DND-41 (cell line): ENCODE measurements around the gene SLC39A10.

Source experiments
- ATAC-seq: fragments of 200-7000 bp; cut with Tn5 transposase; 3 replicates; pipeline ENCODE4 v1.9.1; 2021; ENCODE audit warnings: low read depth; ENCODE audit not compliant: insufficient read depth
- DNase-seq: peaks from one replicate; pipeline ENCODE4 v3.0.0-alpha.2; 2020
- H2AFZ ChIP-seq: 2 replicates; pipeline ENCODE4 v1.6.0; 2012; ENCODE audit warnings: low read depth, low read length
- H3K27ac ChIP-seq: 2 replicates; pipeline ENCODE4 v1.5.1; 2012; ENCODE audit warnings: low read length, inconsistent platforms
- H3K27me3 ChIP-seq: fragments of 200-600 bp; sonication (generic); 2 replicates; pipeline ENCODE4 v1.6.0; 2012; ENCODE audit warnings: low read length, mild to moderate bottlenecking, inconsistent platforms; ENCODE audit not compliant: insufficient read depth, poor library complexity
- H3K36me3 ChIP-seq: 2 replicates; pipeline ENCODE4 v1.5.1; 2012; ENCODE audit warnings: low read length, inconsistent platforms; ENCODE audit not compliant: insufficient read depth
- H3K4me1 ChIP-seq: 2 replicates; pipeline ENCODE4 v1.5.1; 2012; ENCODE audit warnings: mild to moderate bottlenecking, low read length; ENCODE audit not compliant: insufficient read depth
- H3K4me2 ChIP-seq: 2 replicates; pipeline ENCODE4 v1.6.0; 2012; ENCODE audit warnings: mild to moderate bottlenecking, moderate library complexity, low read length, inconsistent platforms; ENCODE audit not compliant: insufficient read depth
- H3K4me3 ChIP-seq, 2 experiments: fragments of 200-600 bp in 1 of 2; shearing (Covaris generic) in 1 of 2; 2 replicates each; pipeline ENCODE4 v1.5.1; 2012 to 2016; ENCODE audit warnings: inconsistent platforms in 2 of 2, low read length in 2 of 2, mild to moderate bottlenecking in 2 of 2, low read depth in 1 of 2, moderate library complexity in 1 of 2
- H3K79me2 ChIP-seq: 2 replicates; pipeline ENCODE4 v1.6.0; 2012; ENCODE audit warnings: low read length, inconsistent platforms; ENCODE audit not compliant: insufficient read depth
- H3K9ac ChIP-seq: 2 replicates; pipeline ENCODE4 v1.6.0; 2012; ENCODE audit warnings: low read depth, mild to moderate bottlenecking, inconsistent platforms, low read length, moderate library complexity
- H3K9me3 ChIP-seq: 2 replicates; pipeline ENCODE4 v1.5.1; 2012; ENCODE audit warnings: low read length, moderate library complexity, mild to moderate bottlenecking, inconsistent platforms; ENCODE audit not compliant: insufficient read depth, severe bottlenecking
- H4K20me1 ChIP-seq: 2 replicates; pipeline ENCODE4 v1.6.0; 2012; ENCODE audit warnings: low read length; ENCODE audit not compliant: insufficient read depth
- CTCF ChIP-seq: IDR thresholded peaks from 2 replicates; pipeline ENCODE4 v1.5.1; 2012; ENCODE audit warnings: borderline replicate concordance, low read length, moderate library complexity, mild to moderate bottlenecking; ENCODE audit not compliant: poor library complexity, severe bottlenecking; ENCODE audit errors: extremely low read depth
- EZH2 ChIP-seq: IDR thresholded peaks from 3 replicates; pipeline ENCODE4 v1.6.1; 2012; ENCODE audit warnings: borderline replicate concordance, low read depth, mild to moderate bottlenecking, moderate library complexity, low read length, inconsistent platforms; ENCODE audit not compliant: severe bottlenecking

Gene SLC39A10

DNA sequence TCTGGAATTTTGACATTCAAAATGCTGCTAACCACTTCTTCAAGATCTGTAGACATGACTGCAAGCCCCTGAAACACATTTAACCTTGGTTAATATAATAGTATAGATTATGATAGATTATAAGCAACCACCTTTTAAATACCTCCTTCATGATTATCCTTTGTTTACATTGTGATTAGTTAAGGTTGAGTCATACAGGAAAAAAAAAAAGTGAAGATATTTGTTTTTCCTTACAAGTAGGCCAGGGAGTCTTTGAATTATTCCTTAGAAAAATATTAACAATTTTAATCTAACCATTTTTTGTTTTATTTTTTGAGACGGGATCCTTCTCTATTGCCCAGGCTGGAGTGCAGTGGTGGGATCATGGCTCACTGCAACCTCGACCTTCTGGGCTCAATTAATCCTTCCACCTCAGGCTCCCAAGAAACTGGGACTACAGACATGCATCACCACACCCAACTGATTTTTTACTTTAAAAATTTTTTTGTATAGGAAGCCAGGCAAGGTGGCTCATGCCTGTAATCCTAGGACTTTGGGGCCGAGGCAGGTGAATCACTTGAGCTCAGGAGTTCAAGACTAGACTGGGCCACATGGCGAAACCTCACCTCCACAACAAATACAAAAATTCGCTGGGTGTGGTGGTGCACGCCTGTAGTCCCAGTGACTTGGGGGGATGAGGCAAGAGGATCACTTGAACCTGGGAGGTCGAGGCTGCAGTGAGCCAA, 99.4 kb downstream of the SLC39A10 start:
- no peaks in the 10 kb centered on the region for H3K4me1 ChIP-seq
- no peak overlapping the region for H3K9ac ChIP-seq
- TF ChIP-seq CTCF (no peak), EZH2 (no peak)
- H3K36me3 ChIP-seq = no peaks in the 10 kb centered on the region
- DNase-seq = no peak
- no peaks in the 10 kb centered on the region for H3K79me2 ChIP-seq
- H3K4me3 ChIP-seq = no peak overlapping the region
- H3K4me2 ChIP-seq = no peak overlapping the region
- no peak for ATAC-seq
- H2AFZ ChIP-seq = no peak overlapping the region
- no peak overlapping the region for H3K27ac ChIP-seq
- H3K9me3 ChIP-seq = peaks cover 2% of the 10 kb centered on the region
- H3K27me3 ChIP-seq = no peaks in the 10 kb centered on the region
- no peaks in the 10 kb centered on the region for H4K20me1 ChIP-seq

DNA sequence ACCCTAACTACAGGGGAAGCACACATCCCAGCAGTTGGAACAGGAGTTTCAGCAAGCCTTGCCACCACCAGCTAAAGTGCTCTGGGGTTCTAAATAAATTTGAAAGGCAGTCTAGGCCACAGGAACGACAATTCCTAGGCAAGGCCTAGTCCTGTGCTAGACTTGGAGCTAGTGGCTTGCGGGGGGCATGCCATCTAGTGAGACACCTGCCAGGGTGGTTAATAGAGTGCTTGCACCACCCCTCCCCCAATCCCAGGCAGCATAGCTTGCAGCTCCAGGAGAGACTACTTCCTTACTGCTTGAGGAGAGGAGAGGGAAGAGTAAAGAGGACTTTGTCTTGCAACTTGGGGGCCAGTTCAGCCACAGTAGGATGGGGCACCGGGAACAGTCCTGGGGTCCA, 101.8 kb downstream of the SLC39A10 start:
- no peaks in the 10 kb centered on the region for H3K36me3 ChIP-seq
- H3K9me3 ChIP-seq = peaks cover 2% of the 10 kb centered on the region
- no peaks in the 10 kb centered on the region for H3K4me1 ChIP-seq
- H3K4me3 ChIP-seq = no peak overlapping the region
- H3K27me3 ChIP-seq = no peaks in the 10 kb centered on the region
- no peak overlapping the region for H3K4me2 ChIP-seq
- H3K9ac ChIP-seq = no peak overlapping the region
- H4K20me1 ChIP-seq = no peaks in the 10 kb centered on the region
- peak; percentile 27 for DNase-seq
- no peaks in the 10 kb centered on the region for H3K79me2 ChIP-seq
- no peak overlapping the region for H3K27ac ChIP-seq
- ATAC-seq = peak; percentile 53; the same call in 2 of the 3 replicates
- H2AFZ ChIP-seq = no peak overlapping the region
- TF ChIP-seq CTCF (no peak), EZH2 (no peak)

- no peak for TF ChIP-seq EZH2
- no peak for TF ChIP-seq CTCF
- Histone ChIP-seq H3K36me3 (no peaks in the 10 kb centered on the region), H2AFZ (no peak overlapping the region), H3K4me2 (no peak overlapping the region), H4K20me1 (no peaks in the 10 kb centered on the region), H3K79me2 (no peaks in the 10 kb centered on the region), H3K27me3 (no peaks in the 10 kb centered on the region), H3K4me1 (no peaks in the 10 kb centered on the region), H3K9me3 (peaks cover 2% of the 10 kb centered on the region), H3K4me3 (no peak overlapping the region), H3K27ac (no peak overlapping the region), H3K9ac (no peak overlapping the region)
- ATAC-seq (no peak), DNase-seq (no peak)
Observed at GRCh38 chr2:195759877-195760276, 102.9 kb downstream of the SLC39A10 start.

GRCh38 chr2:195763866-195764265, 106.8 kb downstream of the SLC39A10 start:
- TF ChIP-seq CTCF (no peak), EZH2 (no peak)
- ATAC-seq = no peak
- Histone ChIP-seq H3K36me3 (no peaks in the 10 kb centered on the region), H3K4me3 (no peak overlapping the region), H3K4me1 (no peaks in the 10 kb centered on the region), H3K9me3 (peaks cover 2% of the 10 kb centered on the region), H3K79me2 (no peaks in the 10 kb centered on the region), H2AFZ (no peak overlapping the region), H4K20me1 (no peaks in the 10 kb centered on the region), H3K27ac (no peak overlapping the region), H3K4me2 (no peak overlapping the region), H3K9ac (no peak overlapping the region), H3K27me3 (no peaks in the 10 kb centered on the region)
- DNase-seq = no peak
